HG03457 (cell line): ENCODE results near the gene HOXB5.

Source experiments
- ATAC-seq: cut with Tn5 transposase; IDR thresholded peaks from one replicate; pipeline ENCODE4 v1.9.1; 2021; ENCODE audit warnings: moderate number of reproducible peaks; ENCODE audit not compliant: unreplicated experiment

Gene HOXB5

DNA sequence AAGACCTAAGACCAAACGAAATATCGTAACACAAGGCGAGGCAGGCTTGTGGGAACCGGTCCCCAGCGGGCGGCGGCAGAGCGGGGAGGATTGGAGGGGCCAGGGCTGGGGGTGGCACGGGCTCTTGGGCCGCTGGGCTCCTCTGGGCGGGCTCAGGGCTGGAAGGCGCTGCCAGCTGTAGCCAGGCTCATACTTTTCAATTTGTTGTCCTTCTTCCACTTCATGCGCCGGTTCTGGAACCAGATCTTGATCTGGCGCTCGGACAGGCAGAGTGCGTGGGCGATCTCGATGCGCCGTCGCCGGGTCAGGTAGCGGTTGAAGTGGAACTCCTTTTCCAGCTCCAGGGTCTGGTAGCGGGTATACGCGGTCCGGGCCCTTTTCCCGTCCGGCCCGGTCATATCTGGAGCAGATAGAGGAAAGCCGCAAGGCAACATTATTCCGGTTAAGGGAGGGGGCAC lies 1.5 kb downstream of the HOXB5 start:
- ATAC-seq: no peak

DNA sequence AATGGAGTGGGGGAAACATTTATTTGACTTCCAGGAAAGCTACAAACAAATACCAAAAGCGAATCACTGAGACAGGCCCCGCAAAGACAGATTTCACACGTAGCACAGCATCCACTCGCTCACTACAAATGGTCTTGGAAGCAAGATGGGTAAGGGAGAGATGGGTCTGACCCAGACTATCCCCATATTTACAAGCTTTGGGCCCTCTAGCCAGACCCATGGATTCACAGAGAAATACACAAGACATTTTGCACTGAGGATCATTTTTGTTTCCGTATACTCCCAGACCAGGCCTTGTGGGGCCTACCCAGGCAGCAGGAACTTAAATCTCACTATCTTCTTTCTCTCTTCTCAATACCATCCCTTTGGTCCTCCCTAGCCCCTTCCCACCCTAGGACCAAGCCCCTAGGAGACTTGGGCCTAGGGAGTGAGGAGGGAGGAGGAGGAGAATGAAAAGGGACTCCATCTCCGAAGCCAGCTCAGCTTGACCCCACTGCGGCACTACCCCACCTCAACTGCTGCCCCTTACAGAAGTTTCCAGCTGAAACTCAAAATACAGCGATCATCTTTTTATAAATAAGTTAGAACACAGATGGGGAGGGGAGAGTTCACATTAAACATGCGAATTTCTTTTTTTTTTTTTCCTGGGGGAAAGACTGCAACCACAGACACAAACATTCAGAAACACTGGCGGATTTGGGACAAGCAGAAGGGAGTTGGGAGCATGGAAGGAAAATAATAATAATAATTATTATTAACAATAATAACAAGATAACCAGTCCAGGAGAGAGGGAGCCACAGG lies 2.1 kb downstream of the HOXB5 start:
- ATAC-seq: no peak

DNA sequence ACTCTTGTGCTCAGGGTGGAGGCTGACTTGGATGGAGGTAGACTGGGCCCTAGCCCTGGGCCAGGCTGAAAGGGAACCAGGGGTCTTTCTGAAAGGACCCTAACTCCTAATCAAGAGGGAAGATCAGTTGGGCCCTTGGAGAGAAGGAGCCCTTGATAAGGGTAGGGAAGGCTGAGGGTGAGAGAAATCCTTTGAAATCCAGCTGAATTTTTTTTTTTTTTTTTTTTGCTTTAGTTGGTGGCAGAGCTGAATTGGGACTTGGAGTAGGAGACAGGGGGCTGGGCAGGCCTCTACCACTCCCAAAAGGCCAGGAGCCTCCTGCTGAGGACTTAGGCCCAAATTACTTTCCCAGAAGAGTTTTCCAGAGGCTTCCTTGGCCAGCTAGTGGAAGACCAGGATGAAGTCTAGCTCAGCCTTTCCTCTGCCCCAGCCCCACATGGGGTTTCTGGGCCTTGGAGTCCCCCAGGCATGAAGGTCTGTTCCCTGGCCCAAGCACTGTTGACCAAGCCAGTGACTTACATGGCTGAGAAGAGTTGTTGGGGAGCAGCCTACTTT lies 2.9 kb downstream of the HOXB5 start:
- no peak for ATAC-seq

DNA sequence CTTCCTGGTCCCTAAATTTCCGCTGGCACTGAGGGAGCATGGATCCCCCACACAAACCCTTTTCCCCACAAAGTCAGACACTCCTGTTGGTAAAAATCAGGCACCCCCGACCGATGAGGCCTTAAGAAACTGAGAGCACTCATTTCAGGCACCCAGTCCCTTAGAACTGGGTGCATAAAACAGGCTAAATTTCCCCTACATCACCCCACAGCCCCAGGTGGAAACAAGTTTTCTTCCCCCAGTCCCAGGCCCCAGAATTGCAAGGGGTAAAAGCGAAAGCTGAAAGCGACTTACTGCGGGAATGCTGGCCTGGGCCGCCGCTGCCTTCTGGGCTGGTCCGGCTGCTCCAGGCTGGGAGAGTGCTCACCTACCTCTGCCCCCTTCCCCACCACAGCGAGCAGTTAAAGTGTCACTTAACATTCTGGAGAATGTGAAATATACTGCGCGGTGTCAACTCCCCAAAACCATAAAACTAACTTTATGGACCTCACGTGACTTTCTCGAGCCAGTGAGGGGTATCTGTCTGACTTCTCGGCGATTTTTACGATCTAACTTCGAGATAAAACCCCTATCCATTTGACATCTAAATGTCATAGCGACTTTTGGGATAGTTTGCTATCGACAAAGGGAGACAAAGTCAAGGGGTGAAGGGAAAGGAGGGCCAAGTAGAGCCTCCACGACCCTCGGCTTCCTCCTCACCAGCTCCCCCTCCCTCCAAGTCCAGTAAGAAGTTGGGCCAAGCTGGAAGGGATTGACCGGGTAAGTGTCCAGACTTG lies 3.6 kb downstream of the HOXB5 start, which contains the start of gene HOXB3:
Gene HOXB3, minus strand, starts transcription at position 411 of the 776 bp plus-strand sequence. CDS start 37,767 bp downstream, outside the sequence.
- ATAC-seq: no peak

DNA sequence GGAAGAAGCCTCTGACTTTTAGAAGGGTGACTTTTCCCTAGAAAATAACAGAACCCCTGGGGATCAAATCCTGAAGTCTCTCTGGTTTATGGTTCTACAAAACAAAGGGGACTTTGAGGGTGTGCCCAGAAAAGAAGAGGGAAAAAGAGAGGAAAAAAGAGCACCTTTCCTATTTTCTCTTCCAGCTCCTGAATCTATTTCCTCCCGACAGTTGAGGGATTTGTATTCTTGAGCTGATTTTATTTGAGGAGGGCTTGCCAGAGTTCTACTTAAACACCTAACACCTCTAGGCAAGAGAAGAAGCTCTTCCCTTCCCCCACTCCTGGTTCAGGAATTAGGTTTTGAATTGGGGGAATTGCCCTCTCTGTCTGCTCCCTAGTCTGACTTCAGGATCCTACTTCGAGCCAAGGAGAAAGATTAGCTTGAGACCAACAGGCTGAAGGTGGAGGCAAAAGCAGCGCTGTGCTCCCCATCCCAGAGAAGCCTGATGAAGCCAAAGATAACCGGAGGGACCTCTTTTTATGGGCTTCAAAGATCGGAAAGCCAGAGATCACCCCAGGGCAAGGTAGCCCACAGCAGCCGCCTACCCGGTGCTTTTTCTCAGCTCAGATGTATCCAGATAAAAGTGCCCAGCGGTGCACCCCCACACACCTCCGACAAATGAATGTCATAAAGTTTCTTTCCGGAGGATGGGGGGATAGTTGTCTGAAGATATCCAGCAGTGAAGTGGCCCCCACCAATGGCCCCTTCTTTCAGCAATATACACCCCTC lies 4.3 kb downstream of the HOXB5 start:
- no peak for ATAC-seq

DNA sequence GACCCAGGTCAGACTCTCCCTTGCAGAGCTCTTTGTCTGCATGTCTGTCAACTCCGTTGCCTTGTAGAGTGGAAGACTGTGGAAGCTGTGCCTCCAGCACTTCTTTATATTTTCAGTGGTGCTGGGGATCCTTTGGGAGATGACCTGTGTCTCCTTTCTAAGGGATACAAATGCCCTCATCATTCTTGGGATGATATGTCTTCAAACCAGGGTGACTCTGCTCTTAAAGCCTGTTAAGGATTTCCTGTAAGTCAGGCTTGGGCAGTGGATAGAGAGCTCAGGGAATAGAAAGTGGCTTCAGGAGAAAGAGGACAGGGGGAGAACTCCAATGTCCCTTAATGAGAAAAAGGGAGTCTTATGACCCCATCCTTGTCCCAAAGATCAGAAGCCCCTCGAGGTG lies 5.1 kb downstream of the HOXB5 start:
- ATAC-seq: no peak

DNA sequence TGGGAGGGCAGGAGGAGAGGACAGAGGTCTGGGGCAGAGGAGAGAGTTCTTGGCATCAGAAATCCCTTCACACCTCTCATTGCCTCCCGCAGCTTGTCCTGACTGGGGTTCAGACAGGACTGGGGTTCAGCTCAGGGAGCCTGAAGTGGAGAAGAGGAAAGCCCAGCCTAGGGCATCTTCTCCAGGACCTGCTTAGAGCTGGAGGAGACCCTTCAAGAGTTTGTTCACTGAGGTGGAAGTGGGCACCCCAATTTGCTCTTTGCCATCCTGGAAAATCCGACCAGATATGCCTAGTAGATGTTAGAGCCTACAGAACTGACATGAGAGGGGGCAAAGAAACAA lies 5.5 kb downstream of the HOXB5 start:
- ATAC-seq: no peak

DNA sequence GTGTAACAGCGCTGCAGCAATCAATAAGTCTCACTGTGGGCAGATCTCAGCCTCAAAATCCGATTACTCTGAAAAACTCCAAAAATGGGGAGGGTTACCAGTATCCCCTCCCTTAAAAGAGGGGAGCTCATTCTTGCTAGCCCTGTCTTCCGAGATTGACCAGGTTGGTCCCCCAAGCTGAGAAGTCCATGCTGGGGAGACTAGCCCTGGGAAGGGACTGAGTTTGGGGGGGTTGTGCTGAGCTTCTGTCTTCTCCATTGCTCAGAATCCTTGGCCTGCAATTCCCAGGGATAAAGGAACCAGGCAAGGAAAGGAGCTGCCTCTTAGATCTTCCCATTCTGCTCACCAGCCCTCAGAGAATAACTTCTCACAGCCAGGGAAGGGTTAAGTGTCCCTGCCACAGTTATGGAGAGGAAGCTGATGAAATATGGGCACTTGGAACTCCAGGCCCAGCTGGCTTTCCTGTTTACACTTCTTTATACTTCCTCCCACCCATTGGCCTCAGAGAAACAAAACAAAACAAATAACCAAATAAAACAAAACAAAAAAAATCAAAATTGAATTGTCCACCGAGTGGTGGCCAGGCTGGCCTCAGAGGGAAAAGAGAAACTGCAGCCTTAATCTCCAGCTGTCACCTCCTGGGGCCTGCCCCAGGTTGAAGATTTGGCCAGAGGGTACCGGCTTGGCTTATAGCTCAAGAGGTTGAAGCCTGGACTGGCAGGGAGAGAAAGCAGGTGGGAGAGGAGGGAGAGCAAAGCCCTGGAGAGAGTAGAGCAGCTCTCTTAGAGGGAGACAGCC lies 6.1 kb downstream of the HOXB5 start:
- ATAC-seq: no peak

DNA sequence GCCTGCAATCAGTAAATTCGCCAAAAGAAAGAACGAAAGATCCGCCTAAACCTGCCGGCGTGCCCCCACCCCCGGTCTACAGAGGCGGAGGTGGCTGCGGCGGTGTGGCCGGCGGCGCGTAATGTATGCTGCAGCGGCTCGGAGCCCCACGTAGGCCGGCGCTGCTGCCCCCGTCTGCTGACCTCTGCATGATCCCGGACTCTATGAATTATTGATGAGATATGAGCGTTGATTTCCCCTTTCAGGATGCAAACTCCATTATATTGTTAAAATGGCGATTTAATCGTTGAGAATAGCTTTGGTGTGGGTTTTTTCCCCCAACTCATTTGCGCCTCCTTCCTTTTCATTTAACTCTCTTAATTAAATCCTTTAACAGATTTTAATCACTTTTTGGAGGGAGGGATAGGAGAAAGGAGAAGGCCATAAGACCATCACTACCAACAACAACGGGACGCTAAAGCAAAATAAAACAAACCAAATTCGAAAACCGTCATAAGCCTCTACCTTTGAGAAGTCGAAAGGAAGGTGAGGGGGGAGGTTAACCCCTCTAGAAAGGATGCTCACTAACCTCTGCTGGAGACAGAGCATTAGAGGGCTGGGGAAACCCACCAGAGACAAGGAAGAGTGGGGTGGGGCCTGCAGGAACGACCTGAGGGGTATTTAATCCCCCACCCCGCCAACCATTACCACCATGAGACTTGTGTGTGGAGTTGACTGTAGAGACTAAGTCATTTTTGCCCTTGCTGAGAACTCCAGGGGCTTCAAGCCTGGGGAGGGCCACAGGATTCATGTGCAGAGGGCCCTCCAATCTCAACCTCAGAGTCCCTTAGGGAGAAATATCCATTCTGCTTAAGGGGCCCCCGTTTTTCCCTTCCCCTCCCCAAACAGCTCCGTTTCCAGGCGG lies 7.0 kb downstream of the HOXB5 start:
- no peak for ATAC-seq

DNA sequence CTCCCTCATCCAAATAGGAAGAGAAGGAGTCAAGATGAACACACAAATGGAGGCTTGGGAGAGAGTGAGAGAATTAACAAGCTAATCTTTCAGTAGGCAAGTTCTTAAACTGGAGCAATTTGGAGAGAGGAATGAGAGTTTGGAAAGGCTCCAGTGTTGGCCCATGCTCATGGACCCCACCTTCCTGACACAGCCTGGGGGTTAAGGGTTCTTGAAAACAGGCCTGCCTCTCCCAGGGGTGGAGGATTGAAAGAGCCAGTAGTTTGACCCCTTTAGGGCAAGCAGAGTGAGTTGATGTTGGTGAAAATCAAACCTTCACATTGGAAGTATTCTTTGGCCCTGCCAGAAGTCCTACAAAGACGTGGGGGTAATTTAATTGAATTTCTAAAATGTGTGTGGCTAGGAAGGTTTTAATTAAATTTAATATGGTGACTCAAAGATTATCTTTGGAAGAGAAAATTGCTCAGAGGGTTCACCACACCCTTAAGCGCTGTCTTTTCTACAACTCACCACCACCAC lies 9.3 kb downstream of the HOXB5 start:
- ATAC-seq: no peak

DNA sequence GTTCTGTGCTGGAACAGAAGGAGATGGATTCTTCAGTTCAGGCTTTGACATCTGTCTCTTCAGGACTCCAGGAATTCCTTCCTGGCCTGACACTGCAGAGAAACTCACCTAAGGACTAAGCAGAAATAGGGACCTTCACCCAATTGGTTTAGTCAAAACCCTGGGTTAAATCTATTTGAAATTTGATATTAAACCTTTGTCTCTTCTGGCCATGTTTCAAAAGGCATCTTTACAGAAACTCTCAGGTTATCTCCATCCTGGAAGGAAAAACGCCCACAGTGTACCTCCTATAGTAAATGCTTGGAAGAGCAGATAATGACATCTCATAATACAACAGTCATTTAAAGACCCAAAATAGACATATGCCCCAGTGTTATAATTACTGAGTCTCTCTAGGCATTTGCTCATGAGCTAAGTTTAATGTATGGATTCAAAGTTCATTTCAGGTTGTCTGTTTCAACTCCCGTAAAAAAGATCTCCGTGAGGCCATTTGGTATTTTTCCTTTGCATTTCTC lies 9.8 kb downstream of the HOXB5 start:
- no peak for ATAC-seq

DNA sequence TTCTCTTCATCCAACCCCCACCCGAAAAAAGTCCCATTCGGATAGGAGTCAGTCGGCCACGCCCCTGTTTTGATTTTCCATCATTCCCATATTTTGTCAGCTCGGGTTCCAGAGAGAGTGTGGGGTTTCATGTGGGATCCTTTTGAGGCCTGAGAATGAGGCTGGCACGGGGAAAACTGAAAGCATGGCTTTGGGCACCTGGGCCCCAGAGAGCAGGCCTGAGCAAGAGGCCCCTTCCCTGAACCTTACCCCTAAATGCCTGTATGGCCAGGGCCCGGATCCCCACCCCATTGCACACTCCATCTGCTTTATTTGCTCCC lies 10.9 kb downstream of the HOXB5 start:
- ATAC-seq: no peak

DNA sequence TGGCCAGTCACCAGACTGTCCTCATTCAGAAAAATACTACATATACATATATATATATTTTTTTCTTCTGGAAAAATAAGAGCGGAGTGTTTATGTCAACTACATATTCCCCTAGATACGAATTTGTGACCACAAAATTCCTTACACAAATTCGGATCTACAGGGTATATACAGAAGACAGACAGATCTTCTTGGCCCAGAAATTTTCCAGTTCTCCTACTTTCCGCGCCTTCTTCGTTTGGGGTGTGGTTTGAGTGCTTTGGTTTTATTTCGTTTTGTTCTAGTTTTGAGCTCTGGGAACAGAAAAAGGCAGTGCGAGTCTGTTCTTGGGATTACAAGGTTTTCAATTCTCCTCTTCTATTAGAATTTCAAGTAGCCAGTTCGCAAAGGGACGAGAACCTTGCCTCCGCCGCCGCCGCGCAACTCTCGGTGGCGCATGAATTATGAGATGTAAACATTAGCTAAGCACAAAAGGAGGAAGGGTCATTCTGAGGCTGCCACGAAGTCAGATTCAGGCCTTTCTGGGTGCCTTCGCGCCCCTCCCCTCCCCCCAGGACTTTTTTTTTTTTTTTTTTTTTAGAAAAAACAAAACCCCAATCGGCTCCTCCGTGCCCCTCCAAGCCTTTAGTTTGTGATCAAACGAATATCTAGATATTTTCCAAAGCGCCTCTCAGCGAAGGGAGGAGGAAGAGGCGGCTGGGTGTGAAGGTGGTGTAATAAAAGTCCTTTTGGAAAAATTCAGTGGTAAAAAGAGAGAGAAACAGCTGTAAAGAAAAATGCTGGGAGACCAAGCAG lies 13.6 kb downstream of the HOXB5 start:
- ATAC-seq: no peak

DNA sequence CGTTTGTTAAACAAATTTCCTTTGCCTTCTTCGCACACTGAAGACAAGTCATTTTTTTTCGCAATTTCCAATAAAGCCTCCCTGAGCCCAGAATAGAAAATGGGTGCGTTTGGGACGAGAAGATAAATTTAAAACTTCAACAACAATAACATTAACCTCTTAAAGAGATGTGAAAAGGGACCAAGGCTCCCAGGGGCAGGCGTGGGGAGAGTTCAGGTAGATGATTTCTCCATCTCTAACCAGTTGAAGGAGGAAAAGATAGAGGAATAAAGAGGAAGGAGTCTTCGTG lies 14.2 kb downstream of the HOXB5 start:
- ATAC-seq: no peak

DNA sequence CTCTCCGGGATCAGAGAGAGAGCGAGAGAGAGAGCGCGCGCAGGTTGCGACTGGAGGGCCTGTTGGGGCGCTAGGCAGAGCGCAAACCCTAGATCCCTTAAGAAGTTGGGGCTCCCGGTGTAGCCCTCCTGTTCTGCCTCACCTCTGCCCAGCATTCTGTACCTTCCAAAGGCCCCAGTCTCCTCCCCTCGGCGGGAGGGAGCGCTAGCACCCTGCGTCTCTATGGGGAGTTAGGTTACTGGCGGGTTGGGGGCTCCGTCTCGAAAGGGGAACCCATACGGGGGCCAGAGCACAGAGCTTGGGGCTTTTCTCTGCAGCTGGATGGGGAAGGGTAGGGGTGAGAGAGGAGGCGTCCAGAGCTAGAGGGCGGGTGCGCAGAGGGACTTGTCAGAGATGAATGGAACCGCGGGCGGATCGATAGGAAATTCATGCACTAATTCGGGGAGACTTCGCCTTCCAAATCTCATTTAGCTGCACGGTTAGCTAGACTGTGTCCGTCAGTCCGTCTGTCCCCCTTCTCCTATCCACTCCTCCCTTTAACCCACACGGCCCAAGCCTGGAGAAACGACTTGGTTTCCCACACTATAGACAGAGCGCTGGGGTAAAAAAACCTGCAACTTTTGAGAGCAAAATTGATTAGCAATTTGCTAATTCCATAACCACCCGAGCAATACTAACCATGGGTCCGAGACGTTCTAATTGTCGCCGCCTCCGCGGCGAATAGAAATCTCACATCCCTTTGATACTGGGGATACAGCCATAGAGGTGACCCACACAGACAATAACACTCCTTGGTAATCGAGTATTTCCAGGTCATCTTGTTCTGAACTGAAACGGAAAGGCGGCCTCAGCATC lies 14.7 kb downstream of the HOXB5 start:
- no peak for ATAC-seq

DNA sequence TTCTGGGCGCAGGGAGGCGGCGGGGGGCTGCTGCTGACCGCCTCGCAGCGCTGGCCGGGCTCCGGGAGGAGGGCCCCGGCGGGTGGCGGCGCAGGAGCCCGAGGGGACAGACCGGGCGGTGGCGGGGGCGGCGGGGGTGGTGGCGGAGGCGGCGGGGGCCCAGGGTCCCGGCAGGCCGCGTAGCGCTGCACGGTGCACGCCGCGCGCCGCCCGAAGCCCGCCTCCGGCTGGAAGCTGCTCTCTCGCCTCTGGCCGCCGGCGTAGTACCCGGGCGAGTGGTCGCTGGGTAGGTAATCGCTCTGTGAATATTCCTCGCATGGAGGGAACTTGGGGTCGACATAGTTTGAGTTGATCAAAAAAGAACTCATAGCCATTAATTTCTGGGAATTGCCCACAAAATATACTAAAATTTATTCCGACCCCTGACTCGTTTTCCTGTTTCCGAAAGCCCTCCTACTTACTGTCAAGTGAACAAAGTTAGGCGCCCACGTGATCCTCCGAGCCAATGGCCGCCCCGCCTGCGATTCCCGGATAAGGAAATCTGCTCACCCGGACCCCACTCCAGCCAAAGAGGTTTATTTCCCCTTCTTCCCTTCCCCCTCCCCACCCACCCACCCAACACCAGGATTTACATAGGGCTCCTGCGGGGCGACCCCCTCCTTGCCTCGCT lies 15.5 kb downstream of the HOXB5 start, which contains the start of gene HOXB4:
Gene HOXB4, minus strand, starts transcription at position 405 of the 670 bp plus-strand sequence. Its CDS starts 31 bp downstream, at position 374.
- no peak for ATAC-seq
